ENCODE measurements around the gene A1BG.
"Not testable (repeated sequence)": the region's sequence is repeated elsewhere in the genome, so short reads cannot be mapped to it uniquely, and the experiment has no call there.

Gene A1BG

DNA sequence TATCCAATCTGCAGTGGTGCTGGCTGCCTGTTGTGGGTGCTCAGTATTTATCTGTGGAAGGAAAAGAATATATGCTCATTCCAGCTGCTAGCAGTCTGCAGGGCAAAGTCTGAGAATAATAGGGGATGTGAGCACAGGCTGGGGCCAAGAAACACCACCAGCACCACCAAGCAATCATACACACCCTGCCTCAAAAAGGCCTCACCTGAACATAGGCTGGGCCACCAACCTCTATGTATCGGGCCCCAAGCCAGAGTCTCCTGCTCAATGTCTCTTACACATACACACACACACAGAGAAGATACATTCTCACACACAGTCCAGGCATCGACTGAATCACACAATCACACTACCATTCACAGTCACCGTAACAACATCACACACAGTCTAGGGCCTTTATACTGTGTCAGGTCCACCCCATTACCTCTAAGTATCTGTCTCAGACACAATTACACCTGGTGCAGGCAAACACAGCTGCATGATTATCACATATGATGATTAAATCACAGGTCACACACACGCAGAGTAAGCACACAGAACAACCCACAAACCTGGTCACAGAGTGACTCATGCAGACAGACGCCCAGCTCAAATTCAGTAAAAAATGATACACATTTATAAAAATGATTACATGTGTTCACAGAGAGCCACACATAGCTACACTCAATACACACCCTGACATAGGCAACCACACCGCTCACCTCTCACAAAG is 27.8 kb downstream of the A1BG start:
- FAIRE-seq (no peak), DNase-seq (ENCODE audit: insufficient read length, low spot score) (no peak)
- TF ChIP-seq POLR2A (IDR thresholded peaks at IDR 0.05; ENCODE audit: low read depth, low read length) = no peak

DNA sequence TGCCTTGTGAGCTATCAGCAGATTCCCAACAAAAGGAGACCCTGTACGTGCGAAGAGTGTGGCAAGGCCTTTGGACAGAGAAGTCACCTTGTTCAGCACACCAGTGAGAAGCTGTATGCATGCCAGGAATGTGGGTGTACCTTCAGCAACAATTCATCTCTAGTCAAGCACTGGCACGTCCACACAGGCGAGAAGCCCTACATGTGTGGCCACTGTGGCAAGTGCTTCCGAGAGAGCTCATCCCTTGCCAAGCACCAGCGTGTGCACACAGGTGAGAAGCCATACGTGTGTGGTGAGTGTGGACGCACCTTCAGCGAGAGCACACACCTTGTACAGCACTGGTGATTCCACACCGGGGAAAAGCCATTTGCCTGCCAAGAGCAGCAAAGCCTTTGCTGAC is 34.1 kb downstream of the A1BG start:
- DNase-seq (ENCODE audit: insufficient read length, low spot score) (no peak), FAIRE-seq (no peak)
- TF ChIP-seq POLR2A (IDR thresholded peaks at IDR 0.05; ENCODE audit: low read depth, low read length) = no peak

DNA sequence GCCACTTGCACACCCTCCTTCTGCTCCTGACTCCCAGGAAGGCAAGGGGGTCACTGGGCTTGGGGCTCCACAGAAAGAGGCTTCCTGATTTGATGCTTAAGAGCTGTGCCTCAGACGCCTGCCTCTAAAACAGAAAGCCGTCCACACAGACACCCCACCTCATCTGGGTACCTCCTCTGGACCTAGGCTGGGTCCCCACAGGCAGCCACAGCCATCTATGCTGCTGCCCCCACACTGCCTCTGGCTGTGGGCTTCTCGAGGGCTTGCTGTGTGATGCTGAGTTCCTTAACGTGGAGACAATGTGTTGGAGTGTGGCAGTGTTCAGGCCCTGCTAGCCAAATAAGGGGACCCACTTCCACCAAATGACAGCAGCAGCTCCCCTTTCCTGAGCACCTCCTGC is 35.0 kb downstream of the A1BG start:
- no peak for DNase-seq (ENCODE audit: insufficient read length, low spot score)
- no peak for TF ChIP-seq POLR2A (IDR thresholded peaks at IDR 0.05; ENCODE audit: low read depth, low read length)
- FAIRE-seq = no peak

DNA sequence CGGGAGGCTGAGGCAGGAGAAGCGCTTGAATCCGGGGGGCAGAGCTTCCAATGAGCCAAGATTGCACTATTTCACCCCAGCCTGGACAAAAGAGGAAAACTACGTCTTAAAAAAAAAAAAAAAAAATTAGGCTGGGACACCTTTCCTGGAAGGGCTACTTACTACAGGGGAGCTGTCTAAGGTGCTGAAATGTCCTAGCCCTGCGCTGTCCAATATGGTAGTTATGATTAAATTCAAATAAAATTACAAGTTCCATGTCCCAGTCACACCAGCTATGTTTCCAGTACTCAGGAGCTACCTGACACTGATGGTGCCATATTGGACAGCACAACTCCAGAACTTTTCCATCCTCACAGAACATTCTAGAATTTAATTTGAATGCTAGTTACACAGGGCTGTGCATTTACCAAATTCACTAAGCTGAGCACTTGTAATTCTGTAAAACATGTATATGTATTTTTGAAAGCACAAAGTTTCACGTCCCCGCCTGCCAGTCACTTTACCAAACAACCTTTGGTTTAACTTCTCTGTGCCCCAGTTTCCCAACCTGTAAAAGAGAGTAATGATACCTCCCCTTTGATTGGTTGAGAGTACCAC is 35.7 kb downstream of the A1BG start:
- DNase-seq (ENCODE audit: insufficient read length, low spot score) (no peak), FAIRE-seq (no peak)
- TF ChIP-seq POLR2A (IDR thresholded peaks at IDR 0.05; ENCODE audit: low read depth, low read length) = no peak

DNA sequence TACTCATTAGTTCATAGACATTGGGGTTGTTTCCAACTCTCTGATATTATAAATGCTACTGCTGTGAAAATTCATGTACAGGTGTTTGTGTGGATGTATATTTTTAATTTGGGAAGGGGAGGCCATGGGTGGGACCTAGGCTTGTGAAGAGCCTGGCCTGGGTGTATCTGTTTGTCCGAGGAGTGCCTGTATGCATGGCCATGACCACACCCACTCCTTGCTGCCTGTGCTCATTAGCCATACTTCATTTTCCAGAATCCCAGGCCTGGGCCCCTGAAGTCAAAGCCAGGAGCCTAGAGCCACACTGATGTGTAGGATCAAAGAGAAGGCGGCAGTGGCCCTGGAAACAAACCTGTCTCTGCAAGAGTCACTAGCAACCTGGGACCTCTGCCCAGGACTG is 37.7 kb downstream of the A1BG start:
- no peak for FAIRE-seq
- DNase-seq (ENCODE audit: insufficient read length, low spot score) = no peak
- no peak for TF ChIP-seq POLR2A (IDR thresholded peaks at IDR 0.05; ENCODE audit: low read depth, low read length)

DNA sequence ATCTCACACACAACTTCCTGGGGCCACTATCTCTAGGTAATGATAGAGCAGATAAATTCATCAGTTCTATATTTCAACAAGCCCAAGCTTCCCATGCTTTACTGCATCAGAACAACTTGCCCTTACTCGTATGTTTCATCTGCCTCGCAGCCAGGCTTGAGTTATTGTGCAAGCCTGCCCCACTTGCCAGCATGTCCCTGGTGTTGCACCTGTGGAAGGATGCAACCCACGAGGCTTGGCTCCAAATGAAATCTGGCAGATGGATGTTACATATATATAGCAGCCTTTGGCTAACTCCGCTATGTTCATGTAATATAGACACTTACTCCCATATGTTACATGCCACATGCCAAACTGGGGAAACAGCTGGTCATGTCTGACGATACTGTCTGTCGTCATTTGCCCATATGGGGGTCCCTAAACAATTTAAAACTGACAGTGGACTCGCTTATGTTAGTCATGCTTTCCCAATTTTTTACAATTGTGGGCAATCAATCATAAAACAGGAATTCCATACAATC is 41.9 kb downstream of the A1BG start:
- no peak for TF ChIP-seq POLR2A (IDR thresholded peaks at IDR 0.05; ENCODE audit: low read depth, low read length)
- FAIRE-seq (no peak), DNase-seq (ENCODE audit: insufficient read length, low spot score) (no peak)

DNA sequence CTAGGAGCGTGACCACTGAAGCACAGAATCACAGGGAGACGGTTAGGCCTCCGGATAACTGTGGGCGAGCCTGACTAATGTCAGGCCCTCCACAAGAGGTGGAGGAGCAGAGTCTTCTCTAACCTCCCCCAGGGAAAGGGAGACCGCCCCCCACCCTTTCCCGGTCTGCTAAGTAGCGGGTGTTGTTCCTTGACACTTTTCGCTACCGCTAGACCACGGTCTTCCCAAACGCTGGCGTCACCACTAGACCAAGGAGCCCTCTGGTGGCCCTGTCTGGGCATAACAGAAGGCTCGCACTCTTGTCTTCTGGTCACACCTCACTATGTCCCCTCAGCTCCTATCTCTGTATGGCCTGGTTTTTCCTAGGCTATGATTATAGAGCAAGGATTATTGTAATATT is 42.6 kb downstream of the A1BG start:
- DNase-seq (ENCODE audit: insufficient read length, low spot score); FAIRE-seq: not testable (repeated sequence)

DNA sequence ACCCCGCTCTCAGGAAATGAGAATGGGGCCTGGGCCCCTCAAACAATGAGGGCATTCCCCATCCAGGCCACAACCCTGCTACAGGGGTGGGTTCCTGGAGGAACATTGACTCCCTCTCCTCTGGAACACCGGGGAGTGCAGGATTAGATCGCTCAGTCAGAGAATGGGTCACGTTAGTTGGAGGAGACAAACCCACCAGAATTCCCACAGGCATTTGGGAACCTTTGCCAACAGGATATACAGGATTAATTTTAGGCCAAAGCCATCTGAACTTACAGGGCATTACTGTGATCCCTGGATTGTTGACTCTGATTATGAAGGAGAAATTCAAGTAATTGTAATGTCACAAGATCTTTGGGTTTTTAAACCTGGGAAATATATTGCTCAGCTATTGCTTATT is 45.6 kb downstream of the A1BG start:
- no peak for TF ChIP-seq POLR2A (IDR thresholded peaks at IDR 0.05; ENCODE audit: low read depth, low read length)
- FAIRE-seq (no peak), DNase-seq (ENCODE audit: insufficient read length, low spot score) (no peak)

DNA sequence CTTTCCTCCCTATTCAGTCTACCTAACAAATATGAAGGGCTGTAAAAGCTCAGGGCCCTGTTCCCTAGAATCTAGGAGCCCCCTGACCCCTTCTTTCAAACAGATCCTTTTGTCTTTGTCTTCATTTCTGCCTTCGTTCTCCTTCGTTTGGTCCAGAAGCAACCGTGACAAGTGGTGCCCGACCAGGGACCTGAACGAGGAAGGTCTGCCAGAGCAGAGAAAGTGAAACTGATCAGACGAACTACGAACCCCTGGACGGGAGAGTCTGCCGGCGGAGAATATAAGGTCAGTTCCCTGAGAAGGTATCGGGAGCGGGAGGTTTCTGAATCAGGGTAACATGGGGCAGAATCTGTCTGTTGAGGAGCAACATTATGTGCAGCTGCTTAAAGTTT is 47.4 kb downstream of the A1BG start:
- TF ChIP-seq POLR2A (IDR thresholded peaks at IDR 0.05; ENCODE audit: low read depth, low read length) = no peak
- DNase-seq (ENCODE audit: insufficient read length, low spot score) (no peak), FAIRE-seq (no peak)

DNA sequence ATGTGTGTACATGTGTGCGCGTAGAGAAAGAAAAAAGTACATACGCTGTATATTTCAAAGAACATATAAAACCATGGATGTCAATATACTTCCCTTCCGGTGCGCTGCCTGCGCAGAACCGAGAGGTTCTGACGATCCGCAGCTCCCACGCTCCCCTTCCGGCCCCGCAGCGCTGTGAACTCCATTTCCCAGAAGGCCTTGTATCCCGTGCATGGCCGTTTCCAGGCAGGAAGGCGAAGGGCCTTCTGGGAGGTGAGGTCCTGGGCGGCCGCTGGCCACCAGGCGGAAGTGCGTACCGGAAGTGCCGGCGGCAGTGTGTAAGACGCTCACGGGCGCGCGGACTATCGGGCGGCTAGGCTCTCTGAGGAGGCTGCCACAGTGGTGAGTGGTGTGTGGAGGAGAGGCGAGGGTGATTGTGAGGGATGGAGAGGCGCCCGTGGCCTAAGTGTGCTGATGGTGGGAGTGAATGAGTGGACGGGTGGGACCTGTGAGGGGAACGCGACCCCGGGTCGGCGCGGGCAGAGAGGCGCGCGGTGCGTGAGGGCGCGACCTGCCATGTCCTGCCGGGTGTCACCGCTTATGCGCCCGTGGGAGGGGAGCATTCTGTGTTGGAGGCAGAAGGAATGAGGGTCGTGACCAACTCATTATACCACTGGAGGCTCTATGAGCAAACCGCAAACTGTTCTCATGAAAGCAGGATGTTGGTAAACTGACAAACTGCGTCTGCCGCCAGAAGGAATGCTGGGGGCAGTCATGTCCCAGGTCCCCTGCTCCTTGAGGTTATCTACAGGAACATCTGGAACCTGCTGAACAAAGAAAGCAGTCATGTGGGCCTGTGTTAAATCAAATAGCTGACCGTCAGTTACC is 48.0 kb downstream of the A1BG start, which contains the start of gene ERVK3-1:
TSS of gene ERVK3-1 (plus strand) at position 313 of the 867 bp plus-strand sequence. CDS start 6,792 bp downstream, outside the sequence.
- DNase-seq (ENCODE audit: insufficient read length, low spot score) = peak; percentile 98
- FAIRE-seq = no peak
- peak; percentile 99 for TF ChIP-seq POLR2A (IDR thresholded peaks at IDR 0.05; ENCODE audit: low read depth, low read length)

DNA sequence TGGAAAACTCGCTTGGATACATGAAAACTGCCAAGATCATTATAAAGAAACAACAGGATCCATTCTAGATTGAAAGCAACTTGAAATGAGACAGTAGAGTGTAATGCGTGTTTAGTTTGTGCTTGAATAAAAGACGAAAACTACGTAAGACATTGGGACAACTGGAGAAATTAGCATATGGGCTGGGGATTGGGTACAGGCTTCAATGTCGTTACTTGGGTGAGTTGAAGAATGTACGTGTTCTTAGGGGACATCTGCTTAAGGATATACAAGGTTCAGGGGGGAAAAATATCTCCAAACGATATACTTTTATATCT is 48.6 kb downstream of the A1BG start:
- FAIRE-seq = no peak
- no peak for DNase-seq (ENCODE audit: insufficient read length, low spot score)
- TF ChIP-seq POLR2A (IDR thresholded peaks at IDR 0.05; ENCODE audit: low read depth, low read length) = no peak

DNA sequence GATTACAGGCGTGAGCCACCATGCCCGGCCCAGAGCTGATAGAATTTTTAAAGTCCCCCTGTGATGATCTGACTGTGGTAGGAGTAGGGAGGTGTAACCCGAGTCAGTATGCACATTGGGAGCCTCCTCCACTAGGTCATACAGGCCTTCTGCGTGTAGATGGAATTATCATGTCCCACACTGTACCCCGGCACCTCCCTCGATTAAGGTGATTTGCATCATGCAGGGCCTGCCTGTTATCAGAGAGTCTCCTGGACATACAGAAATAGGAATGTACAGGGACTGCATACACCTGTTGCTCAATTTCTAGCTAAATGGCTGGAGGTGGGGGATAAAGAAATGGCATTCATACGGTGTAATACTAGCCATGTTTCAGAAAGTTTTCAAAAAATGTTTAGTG is 49.0 kb downstream of the A1BG start:
- no peak for FAIRE-seq
- TF ChIP-seq POLR2A (IDR thresholded peaks at IDR 0.05; ENCODE audit: low read depth, low read length) = no peak
- DNase-seq (ENCODE audit: insufficient read length, low spot score) = no peak

DNA sequence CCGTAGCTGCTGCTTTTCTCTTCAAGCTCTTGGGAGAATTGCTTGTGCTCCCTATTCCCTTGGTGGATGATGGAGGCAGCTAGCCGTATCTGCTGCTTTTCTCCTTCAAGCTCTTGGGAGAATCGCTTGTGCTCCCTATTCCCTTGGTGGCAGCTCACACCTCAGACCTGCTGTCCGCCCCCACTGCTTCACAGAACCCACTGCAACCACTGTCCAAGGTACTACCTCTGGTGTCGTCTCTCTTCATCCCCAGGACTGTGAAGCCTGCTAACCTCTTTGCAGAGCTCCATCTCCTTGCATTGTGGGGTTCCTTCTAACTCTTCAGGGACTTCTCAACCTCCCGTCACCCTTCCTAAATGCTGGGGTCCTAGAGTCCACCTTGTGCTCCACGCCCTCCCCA is 52.7 kb downstream of the A1BG start:
- no peak for TF ChIP-seq POLR2A (IDR thresholded peaks at IDR 0.05; ENCODE audit: low read depth, low read length)
- DNase-seq (ENCODE audit: insufficient read length, low spot score) (no peak), FAIRE-seq (no peak)

DNA sequence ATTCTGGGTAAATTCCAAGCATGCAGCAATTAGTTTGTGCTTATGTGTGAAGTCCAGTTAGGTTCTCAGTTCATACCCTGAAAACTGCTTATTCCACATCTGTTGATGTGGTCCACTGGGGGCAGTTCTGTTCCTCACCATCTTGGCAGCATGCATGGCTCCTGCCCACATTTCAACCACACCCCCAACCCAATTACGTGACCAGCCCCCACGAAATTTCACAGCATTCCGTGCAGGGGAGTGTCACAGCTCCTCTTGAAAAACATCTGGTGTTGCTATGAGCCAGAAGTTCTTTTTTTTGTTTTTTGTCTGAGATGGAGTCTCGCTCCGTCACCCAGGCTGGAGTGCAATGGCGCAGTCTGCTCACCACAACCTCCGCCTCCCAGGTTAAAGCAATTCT is 57.2 kb downstream of the A1BG start:
- no peak for TF ChIP-seq POLR2A (IDR thresholded peaks at IDR 0.05; ENCODE audit: low read depth, low read length)
- FAIRE-seq (no peak), DNase-seq (ENCODE audit: insufficient read length, low spot score) (no peak)
